HS-5 (cell line): ENCODE measurements around the gene GNA15.

Experiments
- DNase-seq: peaks from one replicate; pipeline ENCODE4 v3.0.0-alpha.2; 2012; ENCODE audit warnings: low read depth

GNA15 gene

GRCh38 chr19:3175781-3176714, 40.2 kb downstream of the GNA15 start:
- DNase-seq, result no peak

GRCh38 chr19:3176715-3177501, 41.1 kb downstream of the GNA15 start:
- no peak for DNase-seq

GRCh38 chr19:3178377-3178972, 42.6 kb downstream of the GNA15 start, which contains the start of gene S1PR4:
Gene S1PR4, plus strand, starts transcription at chr19:3178769. Its CDS starts 24 bp downstream, at chr19:3178793.
- no peak for DNase-seq

GRCh38 chr19:3178973-3179738, 43.3 kb downstream of the GNA15 start:
- DNase-seq, result no peak

GRCh38 chr19:3179739-3180293, 44.0 kb downstream of the GNA15 start:
- DNase-seq, result no peak

GRCh38 chr19:3183721-3184641, 48.1 kb downstream of the GNA15 start:
- no peak for DNase-seq

GRCh38 chr19:3184847-3185460, 49.1 kb downstream of the GNA15 start:
- DNase-seq, result no peak

GRCh38 chr19:3185461-3186159, 49.8 kb downstream of the GNA15 start, which contains the start of gene NCLN:
Gene NCLN, plus strand, starts transcription at chr19:3185930. Its CDS starts 101 bp downstream, at chr19:3186031.
- DNase-seq, result peak; percentile 97

GRCh38 chr19:3186160-3186688, 50.4 kb downstream of the GNA15 start:
- no peak for DNase-seq

GRCh38 chr19:3186891-3187661, 51.2 kb downstream of the GNA15 start:
- no peak for DNase-seq

- DNase-seq, result no peak
These were observed 52.1 kb downstream of the GNA15 start for GRCh38 chr19:3187662-3188511.

- no peak for DNase-seq
These were observed 53.1 kb downstream of the GNA15 start for GRCh38 chr19:3188627-3189596.

GRCh38 chr19:3189702-3190469, 54.1 kb downstream of the GNA15 start:
- no peak for DNase-seq

- no peak for DNase-seq
These were observed 54.6 kb downstream of the GNA15 start for GRCh38 chr19:3190470-3190770.
